CD8-positive, alpha-beta memory T cell (primary cell): Measurements from ENCODE around the gene KDM7A. TPM values are rescaled to one million over a fixed set of nuclear protein-coding genes. Genes with fewer than 3 reads are reported as not detected.

Experiments used
- CTCF ChIA-PET: fragments of 350-600 bp; sonication (Branson Sonifier 250); formaldehyde crosslinking; loops from one replicate; lab custom pipeline; 2021; ENCODE audit warnings: antibody characterized with exemption; lab: Charles Lee
- POLR2A ChIA-PET: fragments of 350-600 bp; sonication (Branson Sonifier 250); formaldehyde crosslinking; loops from one replicate; lab custom pipeline; 2021; ENCODE audit warnings: antibody characterized with exemption; lab: Charles Lee
- DNase-seq, 5 donors: peaks; one replicate each; pipeline versions ENCODE4 v3.0.0 to v3.0.0-alpha.2; 2020 to 2022; ENCODE audit warnings: mixed read lengths in 1 of 5
- H3K27ac ChIP-seq: one replicate; pipeline ENCODE4 v1.7.0; 2013; ENCODE audit warnings: low read depth, mild to moderate bottlenecking, low read length, moderate library complexity
- H3K27me3 ChIP-seq: 2 replicates; pipeline ENCODE4 v1.7.0; 2013; ENCODE audit warnings: low read length, mild to moderate bottlenecking; ENCODE audit not compliant: insufficient read depth, poor library complexity, severe bottlenecking
- H3K36me3 ChIP-seq: 2 replicates; pipeline ENCODE4 v1.7.0; 2013; ENCODE audit warnings: mild to moderate bottlenecking, low read length, moderate library complexity; ENCODE audit not compliant: insufficient read depth
- H3K4me1 ChIP-seq: 2 replicates; pipeline ENCODE4 v1.7.0; 2013; ENCODE audit warnings: mild to moderate bottlenecking, low read length, moderate library complexity; ENCODE audit not compliant: insufficient read depth
- H3K4me3 ChIP-seq: 2 replicates; pipeline ENCODE4 v1.7.0; 2013; ENCODE audit warnings: mild to moderate bottlenecking, low read length
- H3K9me3 ChIP-seq: 2 replicates; pipeline ENCODE4 v1.7.0; 2013; ENCODE audit warnings: mild to moderate bottlenecking, low read length
- H3K27ac Mint-ChIP-seq, 8 donors: one replicate each; pipeline ENCODE4 v1.8.0; 2020 to 2021; ENCODE audit warnings: mixed read lengths in 8 of 8, mild to moderate bottlenecking in 6 of 8, inconsistent platforms in 3 of 8, moderate library complexity in 3 of 8
- H3K27me3 Mint-ChIP-seq, 2 donors: one replicate each; pipeline ENCODE4 v1.8.0; 2020 to 2021; ENCODE audit warnings: mixed read lengths in 2 of 2, mild to moderate bottlenecking in 1 of 2, moderate library complexity in 1 of 2
- H3K36me3 Mint-ChIP-seq, 3 donors: one replicate each; pipeline ENCODE4 v1.8.0; 2020 to 2021; ENCODE audit warnings: mixed read lengths in 3 of 3, inconsistent platforms in 1 of 3, mild to moderate bottlenecking in 1 of 3
- H3K4me1 Mint-ChIP-seq, 3 donors: one replicate each; pipeline ENCODE4 v1.8.0; 2020 to 2021; ENCODE audit warnings: mixed read lengths in 3 of 3, inconsistent platforms in 1 of 3, mild to moderate bottlenecking in 1 of 3
- H3K4me3 Mint-ChIP-seq, 7 donors: one replicate each; pipeline ENCODE4 v1.8.0; 2020 to 2021; ENCODE audit warnings: mixed read lengths in 7 of 7, mild to moderate bottlenecking in 6 of 7, moderate library complexity in 4 of 7, inconsistent platforms in 2 of 7
- H3K9me3 Mint-ChIP-seq, 5 donors: one replicate each; pipeline ENCODE4 v1.8.0; 2020 to 2022; ENCODE audit warnings: mixed read lengths in 5 of 5, mild to moderate bottlenecking in 3 of 5, moderate library complexity in 2 of 5, inconsistent platforms in 1 of 5
- polyA plus RNA-seq: library from polyadenylated mRNA; unstranded; fragments of 300-500 nt; fragmentation: Illumina TruSeq; gene quantifications from one replicate; pipeline ENCODE4 v1.2.3, GENCODE V29; 2021
- total RNA-seq, 2 experiments: library from RNA; stranded (reverse); gene quantifications; one replicate each; pipeline ENCODE4 v1.2.3, GENCODE V29; 2021

Gene KDM7A
- total and polyA plus RNA-seq, 3 experiments from 2014 or later, result 3.5 to 8.5 (median 8.2) TPM

- Mint-ChIP-seq H3K36me3 (peaks cover 8 to 92% (median 44%) of the 10 kb centered on the region in 3 donors), H3K9me3 (no peaks in the 10 kb centered on the region), H3K27ac (peak overlapping the region in 3 of 8 donors; percentile 2 to 67 (median 18)), H3K4me1 (no peaks in the 10 kb centered on the region), H3K4me3 (no peak overlapping the region), H3K27me3 (no peaks in the 10 kb centered on the region)
- no peak for DNase-seq
- Histone ChIP-seq H3K9me3 (no peaks in the 10 kb centered on the region), H3K4me1 (no peaks in the 10 kb centered on the region), H3K36me3 (peaks cover 31% of the 10 kb centered on the region), H3K4me3 (no peak overlapping the region), H3K27ac (no peak overlapping the region), H3K27me3 (no peaks in the 10 kb centered on the region)
- CTCF ChIA-PET, result no interaction called here
- POLR2A ChIA-PET, result no interaction called here
These were observed 80.3 kb downstream of the KDM7A start for GRCh38 chr7:140096459-140096858.

- Mint-ChIP-seq H3K27ac (peak overlapping the region in 3 of 8 donors; percentile 2 to 32 (median 29)), H3K9me3 (no peaks in the 10 kb centered on the region), H3K4me1 (no peaks in the 10 kb centered on the region), H3K4me3 (no peak overlapping the region), H3K27me3 (no peaks in the 10 kb centered on the region), H3K36me3 (peaks cover 10 to 85% (median 42%) of the 10 kb centered on the region in 3 donors)
- Histone ChIP-seq H3K9me3 (no peaks in the 10 kb centered on the region), H3K27ac (no peak overlapping the region), H3K27me3 (no peaks in the 10 kb centered on the region), H3K4me1 (no peaks in the 10 kb centered on the region), H3K4me3 (no peak overlapping the region), H3K36me3 (peaks cover 20% of the 10 kb centered on the region)
- ChIA-PET CTCF (no interaction called here), POLR2A (no interaction called here)
- DNase-seq, result no peak
These were observed 83.4 kb downstream of the KDM7A start for GRCh38 chr7:140093375-140093774.

- peak overlapping the region; percentile 38 for H3K27ac ChIP-seq
- H3K36me3 Mint-ChIP-seq, result peaks cover 0 to 10% (median 2%) of the 10 kb centered on the region in 3 donors
- peaks cover 17% of the 10 kb centered on the region for H3K4me1 ChIP-seq
- no peak overlapping the region for H3K4me3 ChIP-seq
- CTCF ChIA-PET, result no interaction called here
- no peaks in the 10 kb centered on the region for H3K9me3 ChIP-seq
- peaks cover 36 to 42% (median 40%) of the 10 kb centered on the region in 3 donors for H3K4me1 Mint-ChIP-seq
- POLR2A ChIA-PET, result interaction anchor here (0.9 to 1.2 kb wide), 2 partner anchors 22 to 23 kb away, joined by 4 to 6 read pairs; partner anchors contain the start of gene PARP12
- no peaks in the 10 kb centered on the region for H3K36me3 ChIP-seq
- H3K9me3 Mint-ChIP-seq, result no peaks in the 10 kb centered on the region
- peak overlapping the region; percentile 43 to 93 (median 82) for H3K27ac Mint-ChIP-seq
- H3K27me3 ChIP-seq, result no peaks in the 10 kb centered on the region
- H3K4me3 Mint-ChIP-seq, result peak overlapping the region in 5 of 7 donors; percentile 9 to 89 (median 60)
- H3K27me3 Mint-ChIP-seq, result no peaks in the 10 kb centered on the region
- DNase-seq, result no peak
These were observed 91.3 kb downstream of the KDM7A start for GRCh38 chr7:140085447-140085846.

- H3K27ac ChIP-seq, result peak overlapping the region; percentile 38
- Mint-ChIP-seq H3K4me3 (peak overlapping the region; percentile 9 to 89 (median 60)), H3K27me3 (no peaks in the 10 kb centered on the region), H3K9me3 (no peaks in the 10 kb centered on the region), H3K36me3 (peaks cover 0 to 8% (median 2%) of the 10 kb centered on the region in 3 donors), H3K27ac (peak overlapping the region; percentile 60 to 93 (median 78)), H3K4me1 (peaks cover 36 to 42% (median 40%) of the 10 kb centered on the region in 3 donors)
- CTCF ChIA-PET, result no interaction called here
- H3K9me3 ChIP-seq, result no peaks in the 10 kb centered on the region
- DNase-seq, result peak in 2 of 5 donors; percentile 23 to 66
- POLR2A ChIA-PET, result interaction anchor here (1.2 kb wide), 1 partner anchor 22 kb away, joined by 4 read pairs; the partner anchor contains the start of gene PARP12
- no peaks in the 10 kb centered on the region for H3K27me3 ChIP-seq
- H3K36me3 ChIP-seq, result no peaks in the 10 kb centered on the region
- no peak overlapping the region for H3K4me3 ChIP-seq
- peaks cover 17% of the 10 kb centered on the region for H3K4me1 ChIP-seq
These were observed 91.8 kb downstream of the KDM7A start for GRCh38 chr7:140084972-140085371.

GRCh38 chr7:140084142-140084655, 92.6 kb downstream of the KDM7A start:
- DNase-seq, result no peak
- POLR2A ChIA-PET, result interaction anchor here (1.2 kb wide), 1 partner anchor 21 kb away, joined by 4 read pairs; the partner anchor contains the start of gene PARP12
- Histone ChIP-seq H3K27ac (no peak overlapping the region), H3K4me3 (no peak overlapping the region), H3K4me1 (peaks cover 17% of the 10 kb centered on the region), H3K9me3 (no peaks in the 10 kb centered on the region), H3K27me3 (no peaks in the 10 kb centered on the region), H3K36me3 (no peaks in the 10 kb centered on the region)
- no peaks in the 10 kb centered on the region for H3K9me3 Mint-ChIP-seq
- H3K4me1 Mint-ChIP-seq, result peaks cover 36 to 42% (median 40%) of the 10 kb centered on the region in 3 donors
- CTCF ChIA-PET, result interaction anchor here (0.9 kb wide), 2 partner anchors 18 to 21 kb away, joined by 3 read pairs; partner anchors contain the start of gene PARP12
- H3K27me3 Mint-ChIP-seq, result no peaks in the 10 kb centered on the region
- peaks cover 0 to 3% (median 2%) of the 10 kb centered on the region in 3 donors for H3K36me3 Mint-ChIP-seq
- H3K27ac Mint-ChIP-seq, result peak overlapping the region; percentile 8 to 88 (median 70)
- H3K4me3 Mint-ChIP-seq, result peak overlapping the region in 5 of 7 donors; percentile 1 to 47 (median 10)

- Histone ChIP-seq H3K36me3 (no peaks in the 10 kb centered on the region), H3K4me3 (no peak overlapping the region), H3K27ac (no peak overlapping the region), H3K9me3 (no peaks in the 10 kb centered on the region), H3K4me1 (peaks cover 17% of the 10 kb centered on the region), H3K27me3 (no peaks in the 10 kb centered on the region)
- Mint-ChIP-seq H3K9me3 (no peaks in the 10 kb centered on the region), H3K27ac (peak overlapping the region in 3 of 8 donors; percentile 31 to 89 (median 81)), H3K36me3 (peaks cover 0 to 1% (median 0%) of the 10 kb centered on the region in 3 donors), H3K4me3 (peak overlapping the region in 1 of 7 donors; percentile 20), H3K4me1 (peaks cover 37 to 41% (median 40%) of the 10 kb centered on the region in 3 donors), H3K27me3 (no peaks in the 10 kb centered on the region)
- ChIA-PET CTCF (no interaction called here), POLR2A (no interaction called here)
- no peak for DNase-seq
These were observed 94.0 kb downstream of the KDM7A start for GRCh38 chr7:140082770-140083169.

GRCh38 chr7:140081774-140082425, 94.9 kb downstream of the KDM7A start:
- H3K36me3 Mint-ChIP-seq, result no peaks in the 10 kb centered on the region

GRCh38 chr7:140080919-140081318, 95.9 kb downstream of the KDM7A start:
- Histone ChIP-seq H3K4me3 (no peak overlapping the region), H3K27ac (no peak overlapping the region), H3K4me1 (peaks cover 17% of the 10 kb centered on the region), H3K9me3 (no peaks in the 10 kb centered on the region), H3K36me3 (no peaks in the 10 kb centered on the region), H3K27me3 (no peaks in the 10 kb centered on the region)
- Mint-ChIP-seq H3K4me1 (peaks cover 26 to 29% (median 29%) of the 10 kb centered on the region in 3 donors), H3K4me3 (no peak overlapping the region), H3K27me3 (peaks cover 0 to 3% of the 10 kb centered on the region in 2 donors), H3K36me3 (no peaks in the 10 kb centered on the region), H3K9me3 (no peaks in the 10 kb centered on the region), H3K27ac (peak overlapping the region in 3 of 8 donors; percentile 10 to 33 (median 22))
- no peak for DNase-seq
- ChIA-PET POLR2A (no interaction called here), CTCF (interaction anchor here (1.5 kb wide), 1 partner anchor 19 kb away, joined by 3 read pairs; no protein-coding TSS in a partner anchor)

More at GRCh38 chr7:140081774-140082425, 94.9 kb downstream of the KDM7A start:
- H3K9me3 ChIP-seq, result no peaks in the 10 kb centered on the region
- no peak overlapping the region for H3K27ac ChIP-seq
- Mint-ChIP-seq H3K27me3 (peaks cover 0 to 3% of the 10 kb centered on the region in 2 donors), H3K4me1 (peaks cover 34 to 36% (median 36%) of the 10 kb centered on the region in 3 donors), H3K9me3 (no peaks in the 10 kb centered on the region), H3K4me3 (no peak overlapping the region), H3K27ac (peak overlapping the region in 4 of 8 donors; percentile 27 to 93 (median 44))
- POLR2A ChIA-PET, result no interaction called here
- CTCF ChIA-PET, result interaction anchor here (1.5 kb wide), 1 partner anchor 18 kb away, joined by 3 read pairs; no protein-coding TSS in a partner anchor
- H3K36me3 ChIP-seq, result no peaks in the 10 kb centered on the region
- H3K4me1 ChIP-seq, result peaks cover 17% of the 10 kb centered on the region
- no peak for DNase-seq
- no peak overlapping the region for H3K4me3 ChIP-seq
- no peaks in the 10 kb centered on the region for H3K27me3 ChIP-seq
